PC-3 (cell line): ENCODE data around the gene DDX39A.

Experiments
- EZH2 ChIP-seq: fragments of 300-600 bp; sonication (generic); IDR thresholded peaks from one replicate; pipeline ENCODE4 v1.6.1; 2017; ENCODE audit warnings: antibody characterized with exemption, mild to moderate bottlenecking, low read length; ENCODE audit not compliant: unreplicated experiment
- EZH2phosphoT487 ChIP-seq: fragments of 300-600 bp; sonication (generic); IDR thresholded peaks from 2 replicates; pipeline ENCODE4 v1.6.1; 2018; ENCODE audit warnings: mild to moderate bottlenecking, antibody characterized with exemption, low read length, borderline replicate concordance
- TF ChIP-seq, protein P1 (sequence below): fragments of 300-600 bp; sonication (generic); conservative IDR thresholded peaks from 2 replicates; pipeline ENCODE4 v1.5.1; 2017; ENCODE audit warnings: antibody characterized with exemption, low read depth, mild to moderate bottlenecking, low read length

GRCh38 chr19:14435320-14436050 lies 16.3 kb upstream of the DDX39A start:
- TF ChIP-seq, protein P1, sequence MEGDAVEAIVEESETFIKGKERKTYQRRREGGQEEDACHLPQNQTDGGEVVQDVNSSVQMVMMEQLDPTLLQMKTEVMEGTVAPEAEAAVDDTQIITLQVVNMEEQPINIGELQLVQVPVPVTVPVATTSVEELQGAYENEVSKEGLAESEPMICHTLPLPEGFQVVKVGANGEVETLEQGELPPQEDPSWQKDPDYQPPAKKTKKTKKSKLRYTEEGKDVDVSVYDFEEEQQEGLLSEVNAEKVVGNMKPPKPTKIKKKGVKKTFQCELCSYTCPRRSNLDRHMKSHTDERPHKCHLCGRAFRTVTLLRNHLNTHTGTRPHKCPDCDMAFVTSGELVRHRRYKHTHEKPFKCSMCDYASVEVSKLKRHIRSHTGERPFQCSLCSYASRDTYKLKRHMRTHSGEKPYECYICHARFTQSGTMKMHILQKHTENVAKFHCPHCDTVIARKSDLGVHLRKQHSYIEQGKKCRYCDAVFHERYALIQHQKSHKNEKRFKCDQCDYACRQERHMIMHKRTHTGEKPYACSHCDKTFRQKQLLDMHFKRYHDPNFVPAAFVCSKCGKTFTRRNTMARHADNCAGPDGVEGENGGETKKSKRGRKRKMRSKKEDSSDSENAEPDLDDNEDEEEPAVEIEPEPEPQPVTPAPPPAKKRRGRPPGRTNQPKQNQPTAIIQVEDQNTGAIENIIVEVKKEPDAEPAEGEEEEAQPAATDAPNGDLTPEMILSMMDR: no peak
- TF ChIP-seq EZH2phosphoT487 (no peak), EZH2 (no peak)
